GM19467 (cell line): ENCODE measurements around the gene ILF2.

ENCODE experiments used
- ATAC-seq: cut with Tn5 transposase; IDR thresholded peaks from one replicate; pipeline ENCODE4 v1.9.1; 2021; ENCODE audit warnings: mild to moderate bottlenecking, moderate library complexity; ENCODE audit not compliant: unreplicated experiment

ILF2 gene

DNA sequence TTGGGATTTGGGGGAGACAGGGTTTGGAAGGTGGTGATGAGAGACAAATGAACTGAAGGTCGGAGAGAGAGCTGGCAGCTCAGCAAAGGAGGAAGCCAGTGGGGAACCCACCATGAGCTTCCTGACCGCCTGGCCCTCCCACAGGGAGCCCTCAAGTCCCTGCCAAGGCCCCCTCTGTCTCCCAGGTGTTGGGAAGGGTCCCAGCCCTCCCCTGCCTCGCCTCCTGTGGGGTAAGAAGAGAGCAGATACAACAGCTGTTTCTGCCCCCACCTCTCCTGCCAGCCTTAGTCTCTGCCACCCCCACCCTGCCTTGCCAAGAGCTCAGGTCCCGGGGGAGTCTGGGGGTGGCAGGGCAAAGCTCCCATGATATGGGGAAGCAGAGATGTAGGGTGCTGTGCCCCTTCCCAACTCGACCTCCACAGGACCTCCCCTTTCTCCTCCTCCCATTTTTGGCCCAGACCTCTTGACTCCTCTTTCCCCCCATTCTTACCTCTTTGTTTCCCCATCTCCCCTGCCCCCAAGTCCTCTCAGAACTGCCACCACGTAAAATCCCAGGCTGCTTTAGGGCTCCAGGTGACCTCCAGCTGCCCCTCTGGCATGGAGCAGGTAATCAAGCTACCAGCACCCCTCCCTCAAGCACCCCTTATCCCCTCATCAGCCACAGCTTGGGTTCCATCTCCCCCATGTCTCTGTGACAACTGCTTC lies 42.0 kb downstream of the ILF2 start:
- no peak for ATAC-seq

DNA sequence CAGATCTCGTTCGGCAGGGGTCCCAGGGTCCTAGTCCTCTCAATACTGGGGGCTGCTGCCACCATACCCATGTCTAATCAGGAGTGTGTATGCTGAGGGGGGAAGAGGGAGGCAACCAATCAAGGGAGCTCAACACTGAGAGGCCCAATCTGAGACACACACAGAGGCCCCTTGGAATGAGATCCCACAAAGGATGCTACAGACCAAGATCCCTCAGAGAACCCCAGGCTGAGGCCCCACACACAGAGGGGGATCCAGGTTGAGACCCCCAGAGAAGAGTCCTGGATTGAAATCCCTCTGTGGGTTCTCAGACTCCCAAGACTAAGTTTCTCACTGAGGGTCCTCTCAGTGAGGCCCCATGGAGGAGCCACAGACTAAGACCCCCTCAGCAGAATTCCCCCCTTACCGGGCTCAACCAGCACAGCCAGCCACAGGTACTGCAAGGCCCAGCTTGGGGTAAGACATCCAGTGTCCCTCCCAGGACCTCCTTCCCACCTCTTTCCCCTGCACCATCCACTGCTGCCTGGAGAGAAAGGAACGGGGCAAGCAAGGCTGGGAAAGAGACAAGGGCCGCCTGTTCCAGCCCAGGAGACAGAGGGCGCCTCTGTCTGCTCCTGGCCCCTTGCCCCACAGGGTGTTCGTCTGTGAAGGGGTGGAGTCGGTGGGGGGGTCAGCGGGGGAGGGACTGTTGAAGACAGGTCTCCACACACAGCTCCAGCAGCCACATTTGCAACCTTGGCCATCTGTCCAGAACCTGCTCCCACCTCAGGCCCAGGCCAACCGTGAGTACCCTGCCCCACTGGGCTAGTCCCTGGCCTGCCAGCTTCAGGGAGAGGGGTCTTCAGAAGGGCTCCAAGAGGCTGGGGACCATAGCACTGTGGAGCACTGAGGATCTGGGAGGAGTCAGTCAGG lies 42.8 kb downstream of the ILF2 start, which contains the start of gene S100A1:
S100A1 (plus strand) TSS at position 720 of the 912 bp plus-strand sequence. CDS start 2,088 bp downstream, outside the sequence.
- no peak for ATAC-seq

DNA sequence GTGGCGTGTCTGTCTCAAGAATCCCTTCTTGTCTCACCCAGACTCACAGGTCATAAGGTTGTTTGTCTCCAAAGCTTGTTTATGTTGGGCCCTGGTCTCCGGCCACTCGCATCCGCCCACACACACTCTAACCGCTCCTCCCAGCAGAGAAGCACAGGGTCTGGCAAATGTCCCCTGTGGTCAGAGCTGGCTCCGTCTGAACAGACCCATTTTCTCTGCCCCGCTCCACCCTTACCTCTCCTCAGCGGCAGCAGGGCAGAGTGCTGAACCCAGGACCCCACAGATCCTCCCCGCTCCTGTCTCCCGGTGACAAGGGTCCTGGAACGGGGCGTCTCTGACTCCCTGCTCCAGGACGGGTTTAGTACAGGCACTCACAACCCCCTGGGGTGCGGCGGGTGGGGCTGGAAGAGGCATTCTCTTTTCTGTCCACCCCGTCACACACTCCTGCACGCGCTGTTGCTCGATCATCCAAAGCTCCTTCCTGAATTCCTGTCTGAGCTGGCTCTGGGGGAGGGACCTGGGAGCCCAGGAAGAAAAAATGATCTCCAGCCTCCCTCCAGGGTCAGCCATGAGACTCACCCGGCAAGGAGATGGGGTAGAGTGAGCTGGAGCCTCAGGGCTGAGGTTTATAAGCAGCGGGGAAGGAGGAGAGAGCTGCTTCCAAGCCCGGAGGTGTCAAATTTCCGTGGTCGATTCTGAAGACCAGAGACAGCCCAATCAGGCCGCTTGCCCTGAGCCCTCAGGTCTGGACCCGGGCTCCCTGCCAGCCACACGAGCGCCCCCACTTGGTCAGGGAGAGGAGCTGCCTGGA lies 43.7 kb downstream of the ILF2 start, which contains the start of gene S100A13:
S100A13 (minus strand) TSS at position 602 of the 811 bp plus-strand sequence. CDS start 1,033 bp downstream, outside the sequence.
- ATAC-seq = no peak

DNA sequence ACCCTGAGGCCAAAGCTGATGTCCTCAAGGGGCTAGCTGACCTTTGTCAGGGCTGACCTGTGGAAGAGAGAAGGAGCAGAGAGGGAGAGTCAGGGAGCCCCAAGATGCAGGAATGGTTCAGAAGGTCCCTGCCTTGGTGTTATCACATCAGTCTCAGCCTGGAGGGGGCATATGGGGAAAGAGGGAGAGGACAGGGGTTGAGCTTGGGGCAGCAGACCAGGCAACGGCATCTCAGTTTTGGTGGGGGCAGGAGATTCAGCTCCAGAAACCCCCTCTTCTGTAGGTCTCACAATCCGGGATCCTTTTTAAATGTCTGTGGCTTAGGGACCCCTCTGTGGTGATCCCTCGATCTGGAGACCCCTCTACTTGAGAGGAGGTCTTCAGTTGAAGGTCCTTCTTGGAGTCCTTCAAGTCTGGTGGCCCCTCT lies 44.3 kb downstream of the ILF2 start:
- no peak for ATAC-seq

DNA sequence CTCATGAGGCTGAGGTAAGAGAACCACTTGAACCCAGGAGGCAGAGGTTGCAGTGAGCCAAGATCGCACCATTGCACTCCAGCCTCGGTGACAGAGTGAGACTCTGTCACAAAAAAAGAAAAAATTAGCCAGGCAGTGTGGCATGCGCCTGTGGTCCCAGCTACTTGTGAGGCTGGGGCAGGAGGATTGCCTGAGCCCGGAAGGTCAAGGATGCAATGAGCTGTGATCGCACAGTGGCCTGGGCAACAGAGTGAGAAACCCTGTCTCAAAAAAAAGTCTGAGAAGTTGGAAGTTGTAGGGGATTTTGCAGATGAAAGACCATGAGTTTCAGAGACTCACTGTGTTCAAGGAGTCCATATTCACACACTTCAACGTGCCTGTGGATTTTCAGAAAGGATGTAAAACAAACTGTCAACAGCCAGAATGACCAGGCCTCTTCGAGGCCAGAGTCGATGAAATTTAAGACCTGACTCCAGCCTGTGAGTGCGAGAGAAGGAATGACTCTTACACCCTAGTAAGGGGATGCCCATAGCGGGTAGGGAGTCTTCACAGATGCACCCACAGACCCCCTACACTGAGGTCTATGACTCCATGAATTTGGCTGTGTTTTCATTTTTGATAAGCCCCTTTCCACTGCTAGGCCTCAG lies 45.7 kb downstream of the ILF2 start:
- ATAC-seq = no peak

DNA sequence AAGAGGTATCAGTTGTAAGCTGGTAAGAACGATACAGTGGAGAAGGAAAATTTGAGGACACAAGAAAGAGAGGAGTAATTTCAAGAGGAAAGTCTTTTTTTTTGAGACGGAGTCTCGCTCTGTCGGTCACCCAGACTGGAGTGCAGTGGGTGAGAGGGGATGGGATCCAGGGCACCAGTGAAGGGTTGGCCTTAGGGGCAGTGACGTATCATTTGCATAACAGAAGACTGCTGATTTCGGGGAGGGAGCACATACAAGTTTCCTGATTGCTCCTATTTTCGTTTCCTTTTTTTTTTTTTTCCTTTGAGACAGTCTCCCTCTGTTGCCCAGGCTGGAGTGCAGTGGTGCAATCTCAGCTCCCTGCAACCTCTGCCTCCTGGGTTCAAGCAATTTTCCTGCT lies 47.7 kb downstream of the ILF2 start:
- no peak for ATAC-seq

DNA sequence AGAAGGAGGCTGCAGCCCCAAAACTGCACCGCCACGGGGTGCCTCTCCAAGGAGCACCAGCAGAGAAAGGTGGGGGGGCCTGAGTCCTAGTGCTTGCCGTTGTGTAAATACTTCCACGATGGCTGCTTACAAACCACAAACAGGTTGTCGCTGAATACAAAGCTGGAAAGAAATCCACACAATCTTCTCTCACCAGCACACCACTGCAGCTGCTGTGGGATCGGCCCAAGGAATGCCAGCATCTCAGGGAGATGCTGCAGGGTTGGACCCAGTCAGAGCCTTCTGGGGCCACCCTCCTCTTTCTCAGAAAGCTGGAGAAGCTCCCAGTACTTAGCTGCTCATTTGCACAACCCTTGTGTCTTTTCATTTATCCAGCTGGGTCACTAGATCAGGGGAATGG lies 51.6 kb downstream of the ILF2 start:
- no peak for ATAC-seq

DNA sequence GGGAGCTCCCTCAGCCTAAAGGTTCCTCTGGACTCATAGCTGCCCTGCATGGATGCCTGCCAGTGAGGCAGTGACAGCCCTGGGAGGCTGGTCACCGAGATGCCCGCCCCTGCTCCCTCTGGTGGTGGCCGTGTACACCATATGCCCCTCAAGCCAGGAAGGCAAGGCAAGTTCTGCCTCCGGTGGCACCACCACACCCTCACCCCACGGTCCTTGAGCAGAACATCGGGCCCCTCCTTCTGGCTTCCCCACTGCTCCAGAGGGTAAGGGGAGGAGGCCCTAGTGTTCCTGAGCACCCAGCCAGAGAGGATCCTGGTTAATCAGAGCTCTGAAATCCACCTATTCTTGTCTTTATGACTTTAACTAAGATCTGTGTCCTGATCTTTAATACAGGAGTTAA lies 53.1 kb downstream of the ILF2 start:
- ATAC-seq = no peak

DNA sequence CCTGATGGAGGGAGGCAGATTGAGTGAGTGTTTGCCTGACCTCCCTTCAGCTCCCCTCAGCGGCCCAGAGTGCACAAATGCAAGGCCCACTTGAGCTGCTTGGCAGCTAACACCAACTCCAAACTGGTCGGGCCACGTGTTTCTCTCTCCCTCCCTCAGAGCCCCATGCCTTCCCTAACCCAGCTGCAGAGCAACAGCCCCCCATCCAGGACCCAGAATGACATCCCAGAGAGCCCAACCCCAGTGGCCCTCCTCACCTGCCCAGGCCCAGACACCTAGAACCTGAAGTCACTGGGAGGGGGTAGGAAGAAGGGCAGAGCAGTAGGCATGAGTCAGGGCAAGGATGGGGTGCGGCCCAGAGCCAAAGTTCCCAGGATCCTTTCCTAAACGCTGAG lies 53.9 kb downstream of the ILF2 start:
- ATAC-seq = no peak

DNA sequence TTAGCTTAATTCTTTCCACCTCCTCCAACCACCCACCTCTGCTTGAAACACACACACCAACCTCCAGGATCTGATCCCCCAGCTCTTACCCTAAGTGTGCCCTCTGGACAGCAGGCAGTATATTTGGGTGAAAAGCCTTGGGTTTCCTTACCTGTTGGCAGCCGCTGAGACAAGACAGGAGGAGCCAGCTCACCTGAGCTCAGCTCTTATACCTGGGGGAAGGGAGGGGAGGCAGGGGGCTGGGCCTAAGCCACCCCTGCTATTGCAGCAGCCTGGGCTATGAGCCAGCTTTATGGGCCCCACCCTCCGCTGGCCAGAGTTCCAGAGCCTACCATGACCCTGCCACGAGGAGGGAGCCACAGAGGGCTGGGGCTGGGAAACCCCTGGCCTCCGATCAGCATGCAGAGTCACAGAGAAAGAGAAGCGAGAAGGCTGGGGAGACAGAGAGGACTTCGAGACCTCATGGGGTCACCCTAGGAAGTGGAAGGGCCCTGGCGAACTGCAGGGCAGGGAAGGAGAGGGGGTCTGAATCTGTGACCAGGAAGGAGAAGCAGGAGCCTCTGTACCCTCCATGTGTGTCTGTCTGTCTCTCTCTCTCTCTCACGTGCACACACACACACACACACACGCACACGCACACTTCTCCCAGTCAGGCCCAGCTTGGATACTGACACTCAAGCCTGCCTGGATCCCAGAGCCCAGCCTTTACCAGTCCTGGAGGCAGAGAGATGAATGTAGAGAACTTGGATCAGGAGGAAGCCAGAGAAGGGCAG lies 54.5 kb downstream of the ILF2 start, which contains the start of gene S100A14:
S100A14 (minus strand) TSS at position 182 of the 773 bp plus-strand sequence. CDS start 467 bp downstream, outside the sequence.
- no peak for ATAC-seq

DNA sequence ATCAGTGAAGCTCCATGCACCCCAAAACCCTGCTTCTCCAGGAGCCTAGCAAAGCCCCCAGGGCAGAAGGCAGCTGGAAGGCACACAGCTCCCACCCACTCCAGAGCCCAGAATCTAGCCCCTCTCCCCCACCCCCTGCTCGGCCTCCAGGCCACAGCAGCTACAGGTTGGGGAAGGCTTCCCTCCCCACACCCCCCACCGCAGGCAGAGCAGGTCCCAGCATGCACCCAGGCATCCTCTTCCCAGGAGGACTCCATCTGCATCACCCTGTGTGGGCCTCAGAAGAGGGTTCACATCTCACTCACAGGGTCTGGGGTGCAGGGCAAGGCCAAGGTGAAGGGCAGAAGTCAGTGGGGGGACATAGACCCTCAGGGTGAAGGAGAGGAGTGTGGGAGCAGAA lies 55.4 kb downstream of the ILF2 start:
- no peak for ATAC-seq

DNA sequence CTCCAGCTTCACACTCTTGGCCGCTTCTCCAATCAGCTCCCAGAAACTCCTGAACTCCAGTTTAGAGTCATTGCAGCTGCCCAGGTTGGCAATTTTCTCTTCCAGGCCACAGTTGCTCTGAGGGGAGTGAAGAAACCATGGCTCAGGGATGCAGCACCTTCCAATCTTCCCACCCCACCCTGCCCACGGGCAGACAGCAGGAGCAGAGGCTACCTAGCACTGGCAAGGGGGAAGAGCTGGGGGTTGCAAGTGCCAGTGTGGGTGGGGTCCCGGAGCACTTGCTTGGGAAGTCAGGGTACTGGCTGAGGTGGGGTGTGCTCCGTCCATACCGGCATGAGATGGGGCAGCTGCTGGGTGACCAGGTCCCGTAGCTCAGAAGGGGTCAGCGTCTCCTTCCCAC lies 55.9 kb downstream of the ILF2 start:
- ATAC-seq = no peak

DNA sequence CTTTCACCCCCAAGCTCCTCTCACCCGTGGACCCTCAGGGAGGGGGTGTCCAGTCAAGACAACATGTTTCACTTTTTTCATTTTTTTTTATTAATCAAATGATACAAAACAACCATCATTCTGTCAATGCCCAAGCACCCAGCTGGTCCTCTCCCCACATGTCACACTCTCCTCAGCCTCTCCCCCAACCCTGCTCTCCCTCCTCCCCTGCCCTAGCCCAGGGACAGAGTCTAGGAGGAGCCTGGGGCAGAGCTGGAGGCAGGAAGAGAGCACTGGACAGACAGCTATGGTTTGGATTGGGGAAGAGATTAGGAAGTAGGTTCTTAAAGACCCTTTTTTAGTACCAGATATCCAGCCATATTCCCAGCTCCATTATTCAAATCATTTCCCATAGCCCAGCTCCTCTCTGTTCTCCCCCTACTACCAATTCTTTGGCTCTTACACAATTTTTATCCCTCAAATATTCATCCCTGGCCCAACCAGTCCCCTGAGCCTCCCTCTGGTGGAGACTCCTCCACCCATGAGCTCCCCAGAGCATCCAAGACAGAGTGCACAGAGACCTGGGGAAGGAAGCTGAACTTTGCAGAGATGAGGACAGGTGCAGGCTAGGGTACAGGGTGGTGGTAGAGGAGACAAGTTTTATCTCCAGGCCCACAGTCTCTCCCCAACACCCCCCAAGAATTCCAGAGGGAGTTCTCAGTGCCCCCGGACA lies 56.4 kb downstream of the ILF2 start:
- no peak for ATAC-seq

DNA sequence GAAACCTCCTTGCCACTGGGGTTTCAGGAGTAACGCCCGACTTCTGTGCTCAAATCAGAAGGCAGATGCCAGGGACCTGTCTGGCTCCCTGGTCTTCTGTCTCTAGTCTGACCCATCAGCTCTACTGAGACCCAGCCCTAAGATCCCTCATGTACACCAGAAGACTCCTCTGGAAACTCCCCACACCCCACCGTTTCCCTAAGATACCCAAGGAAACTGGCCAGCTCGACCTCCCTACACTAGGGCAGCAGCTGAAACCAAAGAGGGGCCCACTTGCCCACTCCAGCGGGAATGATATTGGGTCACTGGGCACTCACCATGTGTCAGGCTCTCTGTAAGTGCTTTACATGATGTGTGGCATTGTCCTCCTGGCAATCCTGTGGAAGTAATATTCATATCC lies 57.4 kb downstream of the ILF2 start:
- ATAC-seq = no peak

DNA sequence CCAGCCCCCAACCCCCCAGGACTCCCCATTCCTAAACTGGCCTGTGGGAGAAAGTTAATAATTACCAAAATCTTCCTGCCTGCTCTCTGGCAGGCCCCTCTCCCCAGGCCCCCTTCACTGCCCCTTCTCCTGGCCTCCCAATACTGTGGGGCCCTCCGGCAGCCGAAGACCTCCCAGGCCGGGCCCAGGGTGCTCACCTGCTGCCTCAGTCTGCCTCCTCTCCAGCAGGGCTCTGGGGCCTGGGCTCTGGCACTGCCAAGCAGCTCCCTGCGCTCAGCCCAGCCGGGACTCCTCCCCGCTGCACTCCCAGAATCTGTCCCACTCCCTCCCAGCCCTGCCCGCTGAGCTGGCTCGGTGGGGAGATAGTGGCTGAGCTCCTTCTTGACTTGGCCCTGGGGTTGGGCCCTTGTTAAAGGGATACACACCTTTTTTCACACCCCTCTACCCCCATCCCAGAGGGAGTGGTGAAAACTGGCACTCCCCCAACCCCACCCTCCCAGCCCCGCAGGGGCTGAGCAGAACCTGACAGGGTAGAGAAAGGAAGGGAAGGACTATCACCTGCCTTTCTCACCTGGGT lies 58.0 kb downstream of the ILF2 start, which contains the start of gene S100A16:
S100A16 (minus strand) TSS at position 383 of the 577 bp plus-strand sequence. CDS start 4,986 bp downstream, outside the sequence.
- ATAC-seq = no peak

DNA sequence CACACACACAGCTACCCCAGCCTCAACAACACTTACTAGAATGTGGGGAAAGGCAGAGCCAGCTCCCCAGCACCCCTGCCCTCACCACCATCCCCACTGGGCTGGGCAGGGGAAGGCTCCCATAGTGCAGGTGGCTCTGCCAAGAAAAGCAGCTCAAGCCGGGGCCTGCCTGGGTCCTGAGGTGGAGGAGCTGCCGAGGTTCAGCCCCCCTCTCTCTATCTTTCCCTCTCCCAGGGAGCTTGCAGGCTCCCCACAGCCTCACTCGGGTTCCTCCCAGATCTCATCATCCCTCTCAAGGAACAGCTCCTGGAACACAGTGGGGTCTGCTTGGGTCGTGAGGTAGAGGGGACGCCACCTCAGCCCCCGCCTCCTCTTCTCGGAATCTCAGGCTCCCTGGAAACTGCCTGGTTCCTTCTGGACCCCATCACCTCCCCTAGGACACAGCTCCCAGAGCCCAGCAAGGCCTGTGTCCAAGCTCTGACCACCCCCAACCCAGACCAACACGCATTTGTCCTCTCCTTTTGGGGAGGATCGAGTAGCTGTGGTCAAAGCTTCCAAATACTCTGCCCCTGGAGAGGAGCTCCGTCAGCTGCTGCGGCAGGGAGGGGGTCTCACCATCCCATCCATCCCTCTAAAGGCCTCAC lies 58.6 kb downstream of the ILF2 start:
- no peak for ATAC-seq
